ENCODE measurements around the gene PAK1IP1. TPM values are rescaled to one million over a fixed set of nuclear protein-coding genes. Genes with fewer than 3 reads are reported as not detected.

PAK1IP1 gene
- total RNA-seq, result 11.8 and 14.5 TPM in 2 replicates

GRCh38 chr6:10694302-10695085, at the start of gene PAK1IP1, which contains the start of gene C6orf52:
PAK1IP1 (plus strand) TSS chr6:10694972; CDS start chr6:10694986, 14 bp downstream.
C6orf52 (minus strand) TSS chr6:10694616; CDS start chr6:10687550, 7,066 bp downstream.

GRCh38 chr6:10722820-10723566, 28.2 kb downstream of the PAK1IP1 start, which contains the start of gene TMEM14C:
TMEM14C (plus strand) TSS chr6:10723070; CDS start chr6:10724614, 1,544 bp downstream.

DNA sequence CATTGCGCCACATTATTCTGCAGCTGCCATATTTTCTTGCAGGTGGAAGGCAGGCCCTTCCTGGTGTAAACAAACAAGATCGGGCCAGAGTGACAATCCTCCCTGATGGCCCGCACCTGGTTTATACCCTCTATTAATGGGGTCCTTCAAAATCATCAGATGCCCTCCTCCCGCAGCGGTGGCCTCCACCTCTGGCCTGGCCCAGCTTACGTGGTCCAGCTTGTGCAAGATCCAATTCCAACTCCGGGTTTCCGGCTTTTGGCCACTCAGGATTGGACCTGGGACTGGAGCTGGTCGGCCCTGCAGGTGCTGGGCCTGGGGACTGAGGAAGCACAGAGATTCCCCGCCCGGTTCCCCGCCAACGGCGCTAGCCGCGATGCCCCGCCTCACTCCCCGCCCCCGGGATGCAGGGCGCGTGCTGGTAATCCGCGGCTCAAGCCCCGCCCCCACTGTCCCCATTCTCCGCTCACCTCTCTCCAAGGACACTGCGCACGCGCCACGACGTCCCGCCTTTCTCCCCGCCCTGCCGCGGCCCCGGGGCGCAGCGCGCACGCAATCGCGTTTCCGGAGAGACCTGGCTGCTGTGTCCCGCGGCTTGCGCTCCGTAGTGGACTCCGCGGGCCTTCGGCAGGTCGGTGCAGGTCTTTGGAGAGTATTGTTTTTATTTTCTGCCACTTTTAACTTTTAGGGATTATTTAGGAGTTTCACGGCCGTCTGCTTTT, 52.6 kb downstream of the PAK1IP1 start, which contains the start of gene TMEM14B:
TMEM14B (plus strand) TSS at position 555 of the 722 bp plus-strand sequence. CDS start 1,441 bp downstream, outside the sequence.

Other genes starting within 250 kb of the PAK1IP1 start
- 2.0 and 11.5 TPM in 2 replicates for gene GCNT2, start 173.6 kb upstream of the PAK1IP1 start, total RNA-seq
- gene C6orf52, start 356 bp upstream of the PAK1IP1 start, total RNA-seq, result 0.46 TPM in 1 of 2 replicates, not detected in the other
- gene TMEM14C, start 28.1 kb downstream of the PAK1IP1 start, total RNA-seq, result 85.8 and 86.8 TPM in 2 replicates
- 43.3 and 59.6 TPM in 2 replicates for gene TMEM14B, start 52.8 kb downstream of the PAK1IP1 start, total RNA-seq
- gene MAK, start 143.6 kb downstream of the PAK1IP1 start, total RNA-seq, result not detected in 2 replicates
- not detected in 2 replicates for gene GCM2, start 187.1 kb downstream of the PAK1IP1 start, total RNA-seq
- 0.07 TPM in 1 of 2 replicates, not detected in the other for gene SYCP2L, start 192.1 kb downstream of the PAK1IP1 start, total RNA-seq

Data from smooth muscle cell of the pulmonary artery (primary cell).